Chondrocyte (in vitro differentiated cells): ENCODE data around the gene MARCHF10. TPM values are rescaled to one million over a fixed set of nuclear protein-coding genes. Genes with fewer than 3 reads are reported as not detected.

Experiments
- DNase-seq: peaks from one replicate; pipeline ENCODE4 v3.0.0; 2021; ENCODE audit warnings: mixed read lengths, low spot score
- H3K27ac Mint-ChIP-seq: one replicate; pipeline ENCODE4 v1.8.0; 2021; ENCODE audit warnings: mild to moderate bottlenecking, moderate library complexity, mixed read lengths; ENCODE audit not compliant: unreplicated experiment
- H3K27me3 Mint-ChIP-seq: 2 replicates; pipeline ENCODE4 v1.8.0; 2021; ENCODE audit warnings: low read depth, mixed read lengths
- H3K36me3 Mint-ChIP-seq: 2 replicates; pipeline ENCODE4 v1.8.0; 2021; ENCODE audit warnings: low read depth, mixed read lengths
- H3K4me1 Mint-ChIP-seq: 2 replicates; pipeline ENCODE4 v1.8.0; 2021; ENCODE audit warnings: low read depth, mild to moderate bottlenecking, mixed read lengths
- H3K4me3 Mint-ChIP-seq: one replicate; pipeline ENCODE4 v1.8.0; 2021; ENCODE audit warnings: mild to moderate bottlenecking, moderate library complexity, mixed read lengths; ENCODE audit not compliant: unreplicated experiment
- H3K9me3 Mint-ChIP-seq: 2 replicates; pipeline ENCODE4 v1.8.0; 2021; ENCODE audit warnings: low read depth, mixed read lengths
- total RNA-seq: library from RNA; stranded (reverse); gene quantifications from 3 replicates; pipeline ENCODE4 v1.2.1, GENCODE V29; 2021
- TF ChIP-seq, protein P1 (sequence below): fragments of 200-600 bp; sonication (generic); IDR thresholded peaks from 2 replicates; pipeline ENCODE4 v1.5.0; 2021; ENCODE audit warnings: antibody characterized with exemption, mild to moderate bottlenecking, moderate library complexity

MARCHF10 gene
- total RNA-seq, 1 donor from 2014 or later = 0.17 TPM

DNA sequence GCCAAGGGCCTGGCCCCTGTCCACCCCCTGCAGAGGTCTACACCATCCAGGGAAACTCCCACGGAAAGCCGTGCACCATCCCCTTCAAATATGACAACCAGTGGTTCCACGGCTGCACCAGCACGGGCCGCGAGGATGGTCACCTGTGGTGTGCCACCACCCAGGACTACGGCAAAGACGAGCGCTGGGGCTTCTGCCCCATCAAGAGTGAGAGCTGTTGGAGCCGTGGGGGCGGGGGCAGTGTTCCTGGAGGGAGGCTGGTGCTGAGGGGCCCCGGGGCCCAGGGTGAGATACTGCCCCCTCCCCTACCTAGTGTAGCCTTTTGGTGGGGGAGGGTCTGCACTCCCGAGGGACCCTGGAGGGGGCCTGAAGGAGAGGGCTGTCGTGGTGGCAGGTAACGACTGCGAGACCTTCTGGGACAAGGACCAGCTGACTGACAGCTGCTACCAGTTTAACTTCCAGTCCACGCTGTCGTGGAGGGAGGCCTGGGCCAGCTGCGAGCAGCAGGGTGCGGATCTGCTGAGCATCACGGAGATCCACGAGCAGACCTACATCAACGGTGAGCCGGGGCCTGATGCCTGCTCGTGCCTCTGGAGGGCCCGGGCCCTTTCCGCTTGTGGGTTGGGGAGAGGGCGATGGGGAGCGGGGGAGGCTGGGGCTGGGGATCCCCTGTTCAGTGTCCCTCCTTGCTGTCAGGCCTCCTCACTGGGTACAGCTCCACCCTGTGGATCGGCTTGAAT, 141.9 kb downstream of the MARCHF10 start:
- Mint-ChIP-seq H3K27ac (no peak overlapping the region), H3K27me3 (no peaks in the 10 kb centered on the region), H3K4me3 (no peak overlapping the region), H3K4me1 (peaks cover 22% of the 10 kb centered on the region), H3K36me3 (peaks cover 17% of the 10 kb centered on the region), H3K9me3 (no peaks in the 10 kb centered on the region)
- DNase-seq = no peak
- TF ChIP-seq, protein P1, sequence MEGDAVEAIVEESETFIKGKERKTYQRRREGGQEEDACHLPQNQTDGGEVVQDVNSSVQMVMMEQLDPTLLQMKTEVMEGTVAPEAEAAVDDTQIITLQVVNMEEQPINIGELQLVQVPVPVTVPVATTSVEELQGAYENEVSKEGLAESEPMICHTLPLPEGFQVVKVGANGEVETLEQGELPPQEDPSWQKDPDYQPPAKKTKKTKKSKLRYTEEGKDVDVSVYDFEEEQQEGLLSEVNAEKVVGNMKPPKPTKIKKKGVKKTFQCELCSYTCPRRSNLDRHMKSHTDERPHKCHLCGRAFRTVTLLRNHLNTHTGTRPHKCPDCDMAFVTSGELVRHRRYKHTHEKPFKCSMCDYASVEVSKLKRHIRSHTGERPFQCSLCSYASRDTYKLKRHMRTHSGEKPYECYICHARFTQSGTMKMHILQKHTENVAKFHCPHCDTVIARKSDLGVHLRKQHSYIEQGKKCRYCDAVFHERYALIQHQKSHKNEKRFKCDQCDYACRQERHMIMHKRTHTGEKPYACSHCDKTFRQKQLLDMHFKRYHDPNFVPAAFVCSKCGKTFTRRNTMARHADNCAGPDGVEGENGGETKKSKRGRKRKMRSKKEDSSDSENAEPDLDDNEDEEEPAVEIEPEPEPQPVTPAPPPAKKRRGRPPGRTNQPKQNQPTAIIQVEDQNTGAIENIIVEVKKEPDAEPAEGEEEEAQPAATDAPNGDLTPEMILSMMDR = no peak

DNA sequence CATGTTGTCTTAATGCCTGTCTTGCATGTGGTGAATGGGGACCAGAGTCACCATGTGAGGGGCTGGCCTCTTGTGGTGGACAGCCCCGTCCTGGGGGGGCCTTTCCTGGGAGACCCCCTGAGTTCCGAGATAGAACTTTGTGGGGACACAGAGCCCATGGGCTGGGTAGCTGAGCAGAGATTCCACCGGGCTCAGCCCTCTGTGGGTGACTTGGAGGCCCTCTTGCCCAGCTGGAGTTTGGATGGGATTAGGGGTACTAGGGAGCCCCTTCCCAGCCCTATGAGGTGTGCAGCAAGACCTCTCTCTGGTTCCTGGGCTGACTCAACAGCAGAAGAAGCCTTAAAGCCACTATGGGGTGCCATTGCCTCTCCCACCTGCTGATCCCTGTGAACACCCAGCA, 142.5 kb downstream of the MARCHF10 start:
- Mint-ChIP-seq H3K4me3 (no peak overlapping the region), H3K27ac (no peak overlapping the region), H3K27me3 (no peaks in the 10 kb centered on the region), H3K36me3 (peaks cover 21% of the 10 kb centered on the region), H3K9me3 (peaks cover 5% of the 10 kb centered on the region), H3K4me1 (peaks cover 27% of the 10 kb centered on the region)
- DNase-seq = no peak
- TF ChIP-seq, protein P1 = no peak

DNA sequence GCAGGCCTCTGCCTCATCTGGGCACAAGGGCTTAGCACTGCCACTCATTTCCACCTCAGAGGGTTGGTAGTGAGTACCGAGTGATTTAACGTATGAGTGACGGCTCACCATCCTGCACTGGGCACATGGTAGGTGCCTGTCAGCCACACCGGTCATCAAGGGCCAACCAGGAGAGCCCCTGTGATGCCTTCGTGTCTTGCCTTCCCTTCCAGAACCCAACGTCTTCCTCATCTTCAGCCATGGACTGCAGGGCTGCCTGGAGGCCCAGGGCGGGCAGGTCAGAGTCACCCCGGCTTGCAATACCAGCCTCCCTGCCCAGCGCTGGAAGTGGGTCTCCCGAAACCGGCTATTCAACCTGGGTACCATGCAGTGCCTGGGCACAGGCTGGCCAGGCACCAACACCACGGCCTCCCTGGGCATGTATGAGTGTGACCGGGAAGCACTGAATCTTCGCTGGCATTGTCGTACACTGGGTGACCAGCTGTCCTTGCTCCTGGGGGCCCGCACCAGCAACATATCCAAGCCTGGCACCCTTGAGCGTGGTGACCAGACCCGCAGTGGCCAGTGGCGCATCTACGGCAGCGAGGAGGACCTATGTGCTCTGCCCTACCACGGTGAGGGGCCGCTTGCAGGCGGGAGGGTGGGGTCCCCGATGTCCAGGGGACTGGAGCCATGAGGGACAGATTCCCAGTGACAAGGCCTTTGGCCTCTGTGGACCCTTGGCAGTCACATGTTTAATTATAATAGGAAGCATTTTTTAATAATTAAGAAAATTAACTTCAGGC, 143.6 kb downstream of the MARCHF10 start:
- H3K36me3 Mint-ChIP-seq = peaks cover 24% of the 10 kb centered on the region
- peaks cover 8% of the 10 kb centered on the region for H3K9me3 Mint-ChIP-seq
- no peaks in the 10 kb centered on the region for H3K27me3 Mint-ChIP-seq
- H3K4me3 Mint-ChIP-seq = no peak overlapping the region
- TF ChIP-seq, protein P1 = no peak
- no peak for DNase-seq
- H3K4me1 Mint-ChIP-seq = peaks cover 31% of the 10 kb centered on the region
- H3K27ac Mint-ChIP-seq = no peak overlapping the region

DNA sequence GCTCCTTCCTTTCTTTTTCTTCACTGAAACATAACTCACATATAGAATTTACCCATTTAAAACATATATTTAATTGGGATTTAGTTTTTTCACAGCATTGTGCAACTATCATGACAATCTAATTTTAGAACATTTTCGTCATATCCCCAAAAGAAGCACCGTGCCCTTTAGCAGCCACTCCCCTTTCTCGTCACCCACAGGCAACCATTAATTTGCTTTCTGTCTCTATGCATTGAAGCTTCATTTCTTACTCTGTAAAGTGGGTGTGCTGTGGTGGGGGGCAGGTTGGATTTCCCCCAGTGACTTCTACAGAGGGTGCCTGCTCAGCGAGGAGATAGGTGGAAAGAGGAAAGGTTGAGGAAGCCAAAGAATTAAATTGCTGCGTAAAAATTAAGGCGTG, 144.8 kb downstream of the MARCHF10 start:
- peaks cover 31% of the 10 kb centered on the region for H3K4me1 Mint-ChIP-seq

DNA sequence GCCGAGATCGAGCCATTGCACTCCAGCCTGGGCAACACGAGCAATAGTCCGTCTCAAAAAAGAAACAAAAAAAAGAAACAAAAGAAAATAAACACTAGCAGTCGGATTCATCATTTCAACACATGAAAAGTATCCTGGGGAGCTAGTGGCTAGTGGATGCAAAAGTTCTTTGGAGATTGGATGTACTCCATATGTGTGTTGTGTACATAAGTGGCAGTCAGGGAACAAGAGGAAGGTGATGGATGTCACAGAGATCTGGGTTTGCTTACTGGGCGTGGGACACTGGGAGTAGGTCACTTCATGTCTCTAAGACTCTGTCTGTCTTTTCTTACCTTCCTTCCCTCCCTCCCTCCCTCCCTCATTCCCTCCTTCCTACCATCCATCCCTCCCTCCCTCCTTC, 145.3 kb downstream of the MARCHF10 start:
- Mint-ChIP-seq H3K9me3 (peaks cover 8% of the 10 kb centered on the region), H3K27ac (peak overlapping the region; percentile 25), H3K36me3 (peaks cover 20% of the 10 kb centered on the region), H3K4me3 (no peak overlapping the region), H3K27me3 (no peaks in the 10 kb centered on the region), H3K4me1 (peaks cover 33% of the 10 kb centered on the region)
- DNase-seq = no peak
- TF ChIP-seq, protein P1 = no peak

More for the DNA sequence above, 144.8 kb downstream of the MARCHF10 start:
- DNase-seq = no peak
- TF ChIP-seq, protein P1 = no peak
- H3K9me3 Mint-ChIP-seq = peaks cover 8% of the 10 kb centered on the region
- H3K4me3 Mint-ChIP-seq = no peak overlapping the region
- no peaks in the 10 kb centered on the region for H3K27me3 Mint-ChIP-seq
- H3K27ac Mint-ChIP-seq = no peak overlapping the region
- H3K36me3 Mint-ChIP-seq = peaks cover 20% of the 10 kb centered on the region
